Right renal cortex interstitium (tissue), 3 donors: ENCODE data around the gene POLR3K. TPM values are rescaled to one million over a fixed set of nuclear protein-coding genes. Genes with fewer than 3 reads are reported as not detected.

Experiments used
- DNase-seq, 3 donors: peaks; one replicate each; pipeline ENCODE4 v3.0.0-alpha.2; 2013; ENCODE audit warnings: low read depth in 3 of 3, low spot score in 2 of 3
- polyA plus RNA-seq, 3 donors: library from polyadenylated mRNA; unstranded; fragments of 120-200 nt; gene quantifications; one replicate each; pipeline ENCODE4 v1.2.1, GENCODE V29; 2013; ENCODE audit not compliant: insufficient read length in 3 of 3

POLR3K gene
- polyA plus RNA-seq, 3 donors, result 14.7 to 16.5 (median 15.1) TPM

DNA sequence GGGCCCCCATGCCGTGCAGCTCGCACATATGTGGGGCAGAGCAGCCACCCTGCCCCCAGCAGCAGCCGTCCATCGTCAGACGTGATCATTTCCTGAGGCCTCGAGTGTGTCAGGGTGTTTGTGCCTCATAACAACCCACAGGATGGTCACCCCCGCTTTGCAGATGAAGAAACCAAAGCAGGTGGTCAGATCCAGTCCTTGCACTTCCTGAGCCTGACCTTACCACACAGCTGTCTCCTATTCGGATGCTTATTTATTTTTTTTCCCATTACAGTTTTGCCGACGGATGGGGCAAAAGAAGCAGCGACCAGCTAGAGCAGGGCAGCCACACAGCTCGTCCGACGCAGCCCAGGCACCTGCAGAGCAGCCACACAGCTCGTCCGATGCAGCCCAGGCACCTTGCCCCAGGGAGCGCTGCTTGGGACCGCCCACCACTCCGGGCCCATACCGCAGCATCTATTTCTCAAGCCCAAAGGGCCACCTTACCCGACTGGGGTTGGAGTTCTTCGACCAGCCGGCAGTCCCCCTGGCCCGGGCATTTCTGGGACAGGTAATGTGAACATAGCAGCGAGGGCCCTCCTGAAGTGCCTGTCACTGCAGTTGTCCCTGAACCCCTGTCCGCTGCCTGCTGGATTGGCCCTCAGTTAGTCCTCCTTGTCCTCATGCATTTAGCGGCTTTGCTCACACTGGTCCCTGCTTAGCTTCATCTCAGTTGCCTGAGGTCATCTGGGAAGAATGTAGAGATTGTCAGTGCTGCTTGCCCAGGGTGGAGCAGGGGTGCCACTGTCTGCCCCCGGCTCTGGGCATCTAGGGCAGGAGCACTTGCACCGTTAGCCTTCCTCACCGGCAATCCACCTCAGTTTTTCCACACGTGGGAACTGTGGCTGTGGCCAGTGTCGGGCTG, 26.0 kb upstream of the POLR3K start:
- DNase-seq, result no peak

DNA sequence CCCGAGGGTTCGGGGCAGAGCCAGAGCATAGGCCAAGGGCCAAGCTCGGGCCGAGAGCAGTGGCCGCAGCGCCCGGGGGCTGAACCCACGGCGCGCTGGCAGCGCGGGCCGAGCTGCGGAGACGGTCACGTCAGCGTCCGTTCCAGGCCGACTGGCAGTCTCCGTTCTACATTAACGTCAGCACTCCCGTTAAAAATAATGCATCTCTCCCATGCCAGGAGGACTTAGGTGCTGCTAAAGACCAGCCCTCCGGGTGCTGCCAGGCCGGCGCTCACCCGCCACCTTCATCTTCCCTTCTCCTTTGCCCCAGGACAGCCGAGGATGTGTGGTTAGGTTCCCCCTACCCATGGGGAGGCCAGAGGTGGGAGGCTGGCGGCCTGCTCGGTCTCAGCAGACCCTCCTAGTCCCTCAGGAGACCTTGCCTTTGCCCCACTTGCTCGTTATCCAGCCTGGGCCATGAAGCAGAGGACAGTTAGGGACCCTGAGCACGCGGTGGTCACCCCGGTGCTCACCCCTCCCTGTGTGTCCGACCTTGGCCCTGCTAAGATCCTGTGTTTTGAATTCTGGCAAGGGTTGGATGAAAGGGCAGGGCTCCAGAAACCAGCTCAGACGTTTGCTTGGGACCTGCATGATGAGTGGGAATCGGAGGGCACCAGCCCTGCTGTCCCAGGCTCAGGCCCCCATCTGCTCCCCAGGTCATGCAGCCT, 25.2 kb upstream of the POLR3K start:
- no peak for DNase-seq

DNA sequence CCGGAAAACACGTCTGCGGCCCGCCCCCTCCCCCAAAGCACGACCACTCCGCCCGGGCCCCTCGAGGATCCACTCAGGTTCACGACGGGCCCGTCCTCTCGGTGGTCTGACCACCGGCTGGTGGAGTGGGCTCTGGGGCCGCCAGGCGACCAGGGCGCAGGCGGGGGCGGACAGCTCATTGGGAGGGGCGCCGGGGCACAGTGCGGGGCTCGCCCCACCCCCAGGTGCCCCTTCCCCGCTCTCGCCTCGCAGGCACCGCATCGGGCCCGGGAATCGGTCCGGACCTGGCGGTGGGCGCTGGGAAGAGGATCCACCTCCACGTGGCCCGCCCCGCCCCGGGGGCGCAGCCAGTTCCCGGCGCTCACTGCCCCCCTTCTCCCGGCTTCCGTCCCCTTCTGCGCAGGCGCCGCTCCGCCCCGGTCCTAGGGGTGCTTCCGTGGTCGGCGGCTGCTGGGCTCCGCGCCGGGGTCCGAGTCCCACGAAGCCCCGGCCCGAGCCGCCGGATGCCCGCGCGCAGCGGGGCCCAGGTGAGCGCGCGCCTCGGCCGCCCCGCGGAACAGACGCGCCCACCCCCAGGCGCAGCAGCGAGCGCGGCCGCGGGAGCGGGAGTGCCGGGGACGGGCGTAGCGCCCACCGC, 24.5 kb upstream of the POLR3K start, which contains the start of gene MPG:
Gene MPG (plus strand): TSS at position 419 of the 637 bp plus-strand sequence. CDS start 85 bp downstream, at position 504.
- no peak for DNase-seq

DNA sequence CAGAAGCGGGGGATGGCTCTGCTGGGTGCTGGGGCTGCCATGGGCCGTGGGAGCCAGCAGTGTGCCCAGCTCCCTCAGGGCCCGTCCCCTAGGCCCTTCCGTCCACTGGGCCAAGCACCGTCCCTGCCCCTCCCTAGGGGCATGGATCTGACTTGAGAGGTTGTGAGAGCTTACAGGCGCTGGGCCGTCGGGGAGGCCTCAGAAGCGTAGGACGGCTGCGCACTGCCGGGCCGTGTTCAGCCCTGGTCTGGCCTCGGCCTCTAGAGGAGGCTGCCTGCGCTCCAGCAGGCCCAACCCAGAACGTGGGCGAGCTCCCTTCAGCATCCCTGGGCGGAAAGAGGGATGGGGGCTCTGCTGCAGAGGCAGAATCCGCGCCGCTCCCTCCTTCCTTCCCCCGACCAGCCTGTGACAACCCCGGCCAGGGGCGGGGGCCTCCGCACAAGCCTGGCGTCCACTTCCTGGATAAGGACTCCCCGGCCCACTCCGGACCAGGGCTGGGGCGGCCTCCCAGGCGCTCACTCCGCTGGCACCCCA, 23.9 kb upstream of the POLR3K start:
- no peak for DNase-seq

DNA sequence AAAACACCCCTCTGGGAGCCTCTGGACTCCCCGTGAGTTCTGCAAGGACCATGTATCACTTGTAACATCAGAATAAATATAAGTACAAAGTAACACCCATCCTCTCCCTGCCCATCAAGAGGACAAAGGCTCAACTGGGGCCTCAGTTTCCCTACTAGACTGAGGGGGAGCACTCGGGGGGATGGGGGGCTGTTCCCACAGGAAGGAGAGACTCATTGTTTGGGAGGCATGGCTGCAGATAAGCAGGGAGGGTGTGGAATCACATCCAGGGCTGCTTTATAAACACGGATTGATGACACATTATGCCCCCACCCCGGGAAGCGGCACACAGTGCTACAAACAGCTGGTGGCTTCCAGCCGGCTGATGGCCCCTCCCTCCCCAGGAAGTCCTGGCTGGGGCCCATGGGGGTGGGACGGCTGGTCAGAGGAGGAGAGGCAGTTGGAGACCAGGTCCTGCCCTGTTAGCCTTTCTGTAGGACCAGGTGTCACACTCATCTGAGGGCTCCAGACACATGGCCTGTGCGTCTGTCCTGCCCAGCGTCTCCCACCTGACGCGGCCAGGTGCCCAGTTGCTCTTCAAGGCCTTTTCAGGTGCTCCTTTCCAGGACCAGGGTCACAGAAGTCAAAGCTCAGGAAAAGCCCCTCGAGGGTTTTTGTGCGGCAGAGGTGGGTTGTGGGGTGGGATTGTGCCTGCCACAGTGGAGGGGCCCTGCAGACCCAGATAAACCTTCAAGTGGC, 23.3 kb upstream of the POLR3K start:
- no peak for DNase-seq

DNA sequence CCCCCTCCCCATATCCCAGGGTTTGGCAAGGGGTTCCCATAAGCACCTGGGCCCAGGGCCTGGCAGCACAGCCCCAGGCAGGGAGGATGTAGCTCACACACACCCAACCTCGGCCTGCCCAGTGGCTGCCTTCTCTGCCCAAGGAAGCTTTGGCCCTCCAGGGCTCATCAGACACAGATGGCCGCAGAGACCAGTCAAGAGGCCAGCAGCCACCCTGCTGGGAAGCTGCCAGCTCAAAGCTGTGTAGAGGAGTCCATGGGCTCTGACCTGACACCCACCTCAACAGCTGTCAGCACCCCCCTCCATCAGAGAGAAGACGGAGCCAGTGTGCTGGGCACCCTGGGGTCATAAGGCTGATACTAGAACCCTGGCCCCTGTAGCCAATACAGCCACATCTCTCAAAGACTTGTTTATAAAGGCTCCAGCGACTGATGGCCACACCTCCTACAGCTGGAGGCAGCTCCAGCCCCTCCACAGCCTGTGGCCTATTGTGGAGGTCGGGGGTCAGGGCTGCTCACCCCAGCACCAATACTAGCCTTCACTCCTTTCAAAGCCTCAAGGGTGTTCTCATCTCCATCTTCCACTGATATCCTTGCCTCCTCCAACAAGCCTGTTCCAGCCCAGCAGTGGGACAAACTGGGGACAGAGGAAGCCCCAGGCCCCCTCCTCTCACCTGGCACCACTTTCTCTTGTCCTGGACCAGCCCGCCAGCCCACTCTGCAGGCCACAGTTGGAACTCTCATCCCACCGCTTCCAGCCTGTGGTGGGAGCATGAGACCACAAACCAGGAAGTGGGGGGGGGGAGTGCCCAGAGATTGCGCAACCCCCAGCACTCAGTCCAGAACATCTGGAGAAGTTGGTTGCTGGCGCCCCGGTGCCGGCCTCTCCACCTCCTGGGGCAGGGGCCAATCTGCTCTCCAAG, 22.4 kb upstream of the POLR3K start:
- no peak for DNase-seq

DNA sequence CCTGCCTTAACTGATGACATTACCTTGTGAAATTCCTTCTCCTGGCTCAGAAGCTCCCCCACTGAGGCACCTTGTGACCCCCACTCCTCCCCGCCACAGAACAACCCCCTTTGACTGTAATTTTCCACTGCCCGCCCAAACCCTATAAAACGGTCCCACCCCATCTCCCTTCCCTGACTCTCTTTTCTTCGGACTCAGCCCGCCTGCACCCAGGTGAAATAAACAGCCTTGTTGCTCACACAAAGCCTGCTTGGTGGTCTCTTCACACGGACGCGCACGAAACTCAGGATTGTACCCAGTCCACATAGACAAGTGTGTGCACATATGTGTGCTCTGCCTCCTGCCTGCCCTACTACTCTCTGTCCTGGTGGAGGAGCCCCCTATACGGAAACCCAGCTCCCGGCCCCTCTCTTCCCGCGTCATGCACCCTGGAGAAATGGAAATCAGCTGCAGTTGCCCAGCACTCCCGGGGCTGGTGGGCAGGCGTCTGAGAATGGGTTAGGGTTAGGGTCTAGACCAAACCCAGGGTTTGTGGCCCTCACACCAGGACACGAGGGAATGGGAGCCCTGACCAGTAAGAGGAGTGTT, 21.4 kb upstream of the POLR3K start:
- DNase-seq, result no peak

DNA sequence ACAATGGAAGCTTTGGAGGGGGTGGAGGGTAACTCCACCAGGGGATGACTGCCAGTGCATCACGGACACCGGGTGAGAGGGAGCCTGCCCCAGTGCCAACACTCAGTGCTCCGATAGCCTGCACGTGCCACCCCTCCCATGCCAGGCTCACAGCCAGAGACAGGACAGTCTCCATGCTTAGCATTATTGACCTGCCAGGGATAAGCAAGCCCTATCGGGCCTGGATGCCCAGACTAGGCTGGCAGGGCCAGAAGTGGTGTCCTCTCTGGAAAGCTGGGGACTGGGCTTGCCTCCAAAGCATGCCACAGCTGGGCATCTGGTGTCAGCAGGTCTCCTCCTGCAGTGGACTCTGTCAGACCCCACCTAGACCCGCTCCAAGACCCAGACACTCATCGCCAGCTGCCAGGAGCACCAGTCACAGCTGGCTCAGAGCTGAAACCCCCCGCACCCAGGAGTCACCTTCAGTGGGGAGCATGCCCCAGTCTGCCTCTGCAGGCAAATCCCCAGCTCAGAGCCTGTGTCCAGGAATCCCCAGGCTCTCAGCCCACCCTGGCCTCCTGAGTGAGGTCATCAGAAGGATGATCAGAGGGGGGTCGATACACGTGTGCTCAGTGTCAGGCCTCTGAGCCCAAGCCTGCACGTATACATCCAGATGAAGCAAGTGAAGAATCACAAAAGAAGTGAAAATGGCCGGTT, 20.8 kb upstream of the POLR3K start:
- no peak for DNase-seq

DNA sequence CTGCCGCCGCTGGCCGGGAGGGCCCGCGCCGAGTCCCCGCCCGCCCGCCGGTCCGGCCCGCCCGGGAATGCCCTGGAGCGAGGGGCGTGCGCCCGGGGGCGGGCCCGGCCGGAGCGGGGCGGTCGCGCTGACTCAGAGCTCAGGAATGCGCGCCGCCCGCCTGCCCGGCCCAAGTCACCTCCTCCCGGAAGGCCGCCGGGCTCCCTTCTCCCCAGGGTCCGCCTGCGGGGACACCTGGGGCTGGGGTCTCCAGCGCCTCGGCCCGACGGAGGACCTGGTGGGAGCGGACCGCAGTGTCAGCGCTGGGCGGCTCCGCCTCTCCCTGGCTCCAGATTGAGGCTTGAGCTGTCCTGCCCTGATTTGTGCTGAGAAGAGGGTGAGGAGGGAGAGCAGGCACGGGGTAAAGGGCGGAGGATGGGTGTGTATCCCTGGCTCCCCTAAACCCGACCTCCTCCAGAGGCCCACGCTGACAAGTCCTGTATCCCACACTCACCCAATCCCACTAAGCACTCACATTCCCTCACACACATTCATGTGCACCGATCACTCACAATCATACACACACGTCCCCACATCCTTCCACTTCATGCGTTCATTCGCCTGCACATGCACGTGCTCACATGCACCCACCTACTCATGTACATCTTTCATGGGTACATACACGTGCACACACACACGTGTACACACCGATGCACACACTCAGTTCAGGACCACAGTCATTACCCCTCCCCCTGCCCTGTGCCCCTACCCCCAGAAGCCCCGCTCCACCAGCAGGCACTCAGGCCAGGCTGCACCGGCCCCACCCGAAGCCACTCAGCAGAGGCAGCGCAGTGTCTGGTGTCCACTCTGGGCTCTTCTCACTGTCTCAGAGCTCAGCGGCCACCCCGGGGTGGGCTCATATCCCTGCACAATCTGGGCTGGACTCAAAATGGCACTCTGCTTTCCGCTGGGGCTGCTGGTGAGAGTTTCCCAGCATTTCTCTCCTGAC, 19.4 kb upstream of the POLR3K start, which contains the start of gene RHBDF1:
Gene RHBDF1 (minus strand): TSS at position 71 of the 988 bp plus-strand sequence. CDS start 7,616 bp downstream, outside the sequence.
- no peak for DNase-seq

DNA sequence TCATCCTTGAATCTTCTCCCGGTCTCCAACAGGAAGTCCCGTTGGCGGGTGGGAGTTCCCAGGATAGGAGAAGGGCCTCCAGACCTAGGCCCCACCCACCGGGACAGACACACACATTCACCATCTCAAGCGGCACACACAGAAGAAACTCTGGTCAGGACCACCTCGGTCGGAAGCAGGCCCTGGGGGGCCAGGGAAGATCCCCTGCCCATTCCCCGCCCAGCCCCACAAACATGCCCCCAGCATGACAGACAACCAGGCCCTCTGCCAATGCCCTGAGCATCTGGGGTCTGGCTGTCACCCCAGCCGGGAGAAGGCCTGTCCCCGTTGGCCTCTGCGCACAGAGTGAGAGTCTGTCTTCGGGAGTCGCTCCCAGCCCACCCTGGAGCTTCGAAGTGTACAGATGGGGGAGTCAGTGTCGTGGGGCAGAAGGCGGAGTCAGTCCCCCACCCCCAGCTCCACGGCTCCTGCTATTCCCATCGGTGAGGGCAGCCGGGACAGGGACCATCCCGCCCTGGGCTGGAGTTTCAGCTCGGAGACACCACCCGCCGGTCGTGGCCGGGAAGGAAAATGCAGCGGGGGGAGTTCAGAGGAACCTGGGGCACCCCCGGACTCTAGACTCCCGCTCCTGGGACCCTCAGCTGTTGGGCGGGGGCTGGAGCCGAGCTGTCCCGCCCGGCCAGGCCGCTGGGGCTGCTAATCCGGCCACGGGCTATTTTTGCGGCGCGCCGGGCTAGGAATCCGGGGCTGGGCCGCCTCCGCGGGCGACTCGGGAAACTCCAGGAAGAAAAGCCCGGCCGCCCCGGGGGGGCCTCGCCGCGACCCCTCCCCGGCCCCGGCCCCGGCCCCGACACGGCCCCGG, 18.4 kb upstream of the POLR3K start:
- peak in 1 of 3 donors; percentile 58 for DNase-seq

DNA sequence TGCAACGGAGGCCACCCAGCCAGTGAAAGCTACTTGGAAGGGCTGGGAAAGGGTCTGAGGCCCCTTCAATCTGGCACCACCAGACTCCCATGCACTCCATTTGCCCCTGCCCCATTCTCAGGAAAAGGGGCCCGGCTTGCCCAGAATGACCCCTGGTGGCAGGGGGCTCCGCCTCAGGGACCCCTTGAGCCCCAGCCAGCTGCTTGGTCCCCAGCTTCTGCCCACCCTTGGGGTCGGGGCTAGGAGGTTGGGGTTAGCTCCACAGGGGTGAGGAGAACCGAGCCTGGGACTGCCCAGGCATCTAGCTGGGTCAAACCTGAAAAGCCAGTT, 17.8 kb upstream of the POLR3K start:
- no peak for DNase-seq

DNA sequence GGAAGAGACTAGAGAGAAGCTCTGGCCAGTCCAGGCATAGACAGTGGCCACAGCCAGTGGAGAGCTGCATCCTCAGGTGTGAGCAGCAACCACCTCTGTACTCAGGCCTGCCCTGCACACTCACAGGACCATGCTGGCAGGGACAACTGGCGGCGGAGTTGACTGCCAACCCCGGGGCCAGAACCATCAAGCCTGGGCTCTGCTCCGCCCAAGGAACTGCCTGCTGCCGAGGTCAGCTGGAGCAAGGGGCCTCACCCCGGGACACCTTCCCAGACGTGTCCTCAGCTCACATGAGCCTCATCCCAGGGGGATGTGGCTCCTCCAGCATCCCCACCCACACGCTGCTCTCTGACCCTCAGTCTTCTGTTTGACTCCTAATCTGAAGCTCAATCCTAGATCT, 15.8 kb upstream of the POLR3K start:
- no peak for DNase-seq

DNA sequence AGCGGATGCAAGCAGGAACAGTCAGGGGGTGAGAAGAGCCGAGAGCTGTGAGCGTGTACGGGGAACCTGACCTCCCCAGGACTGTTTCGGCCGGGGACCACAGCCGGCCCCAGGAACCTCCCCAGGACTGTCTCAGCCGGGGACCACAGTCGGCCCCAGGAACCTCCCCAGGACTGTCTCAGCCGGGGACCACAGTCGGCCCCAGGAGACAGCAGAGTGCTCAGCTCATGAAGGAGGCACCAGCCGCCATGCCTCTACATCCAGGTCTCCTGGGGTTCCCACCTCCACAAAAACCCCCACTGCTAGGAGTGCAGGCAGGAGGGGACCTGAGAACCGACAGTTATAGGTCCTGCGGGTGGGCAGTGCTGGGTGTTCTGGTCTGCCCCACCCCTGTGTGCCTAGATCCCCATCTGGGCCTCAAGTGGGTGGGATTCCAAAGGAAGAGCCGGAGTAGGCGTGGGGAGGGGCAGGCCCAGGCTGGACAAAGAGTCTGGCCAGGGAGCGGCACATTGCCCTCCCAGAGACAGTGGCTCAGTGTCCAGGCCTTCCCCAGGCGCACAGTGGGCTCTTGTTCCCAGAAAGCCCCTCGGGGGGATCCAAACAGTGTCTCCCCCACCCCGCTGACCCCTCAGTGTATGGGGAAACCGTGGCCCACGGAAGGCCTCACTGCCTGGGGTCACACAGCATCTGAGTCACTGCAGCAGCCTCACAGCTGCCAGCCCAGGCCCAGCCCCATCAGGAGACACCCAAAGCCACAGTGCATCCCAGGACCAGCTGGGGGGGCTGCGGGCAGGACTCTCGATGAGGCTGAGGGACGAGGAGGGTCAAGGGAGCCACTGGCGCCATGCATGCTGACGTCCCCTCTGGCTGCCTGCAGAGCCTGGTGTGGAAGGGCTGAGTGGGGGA, 14.7 kb upstream of the POLR3K start:
- no peak for DNase-seq

DNA sequence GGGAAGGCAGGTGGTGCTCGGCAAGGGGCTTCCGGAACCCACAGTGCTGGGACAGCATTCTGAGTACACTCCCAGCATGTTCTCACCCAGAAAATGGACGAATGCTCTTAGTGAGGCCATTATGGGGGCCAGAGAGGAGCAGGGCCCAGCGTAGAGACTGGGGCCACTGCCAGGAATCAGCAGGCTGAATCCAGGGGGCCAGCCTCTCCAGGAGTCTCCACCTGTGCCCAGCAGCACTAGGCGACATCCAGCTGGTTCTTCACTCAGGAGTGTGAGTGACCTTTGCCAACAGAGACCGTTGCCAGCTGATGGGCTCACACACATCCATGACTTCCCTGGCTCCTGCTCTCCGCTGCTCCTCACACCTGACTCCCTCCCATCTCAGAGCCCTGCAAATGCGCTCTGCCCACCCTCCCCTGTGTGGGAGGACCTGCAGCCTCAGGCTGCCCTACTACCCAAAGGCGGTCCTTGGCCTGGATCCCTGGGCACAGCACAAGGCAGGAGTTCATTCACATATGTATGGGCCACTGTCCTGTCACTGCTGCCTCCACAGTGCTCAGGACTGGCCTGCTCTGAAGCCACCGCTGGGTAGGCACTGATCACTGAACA, 13.9 kb upstream of the POLR3K start:
- no peak for DNase-seq
